Pons (tissue), 1 donor: ENCODE data around the gene ZNF354C.

Source experiments
- DNase-seq: peaks from one replicate; pipeline ENCODE4 v3.0.0-alpha.2; 2016; ENCODE audit warnings: low spot score

The ZNF354C gene

DNA sequence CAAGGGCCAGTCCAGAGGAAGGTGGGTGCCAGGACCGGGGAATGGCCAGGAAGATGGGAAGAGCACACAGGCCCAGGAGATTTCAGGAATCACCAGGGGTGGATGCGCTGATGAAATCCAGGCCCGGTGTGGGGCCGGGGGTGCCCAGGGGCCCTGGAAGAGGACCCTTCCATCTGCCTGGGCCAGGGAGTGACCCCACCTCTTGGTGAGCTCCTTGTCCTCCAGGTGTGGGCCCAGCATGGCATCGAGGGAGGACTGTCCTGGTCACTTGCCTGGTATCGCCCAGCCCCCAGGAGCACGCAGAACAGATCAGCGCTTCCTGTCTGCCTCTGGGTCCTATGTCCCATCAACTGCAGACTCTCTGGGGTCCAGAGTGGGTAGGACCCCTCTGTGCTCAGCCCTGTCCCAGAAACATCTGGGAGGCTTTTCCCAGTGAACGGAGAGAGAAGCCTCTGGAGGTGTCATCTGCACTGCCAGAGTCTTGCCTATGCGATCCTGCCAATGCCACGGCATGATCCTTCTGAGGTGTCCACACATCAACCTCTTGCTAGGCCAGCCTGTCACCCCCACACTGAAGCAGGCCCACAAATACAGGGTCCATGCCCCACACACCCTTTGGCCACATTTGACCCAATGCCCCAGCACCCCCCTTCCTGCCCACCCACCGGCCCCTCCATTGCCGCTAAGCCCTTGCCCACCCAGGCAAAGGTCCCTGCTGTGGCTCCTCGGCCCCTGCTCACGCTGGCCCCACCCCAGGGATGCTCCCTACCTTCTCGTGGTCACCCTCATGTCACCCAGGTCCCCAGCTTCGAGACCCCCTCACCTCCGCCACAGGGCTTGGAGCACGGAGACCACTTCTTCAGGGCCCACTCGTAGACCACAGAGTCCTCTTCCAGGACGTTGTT, 67.2 kb downstream of the ZNF354C start:
- DNase-seq, result no peak

DNA sequence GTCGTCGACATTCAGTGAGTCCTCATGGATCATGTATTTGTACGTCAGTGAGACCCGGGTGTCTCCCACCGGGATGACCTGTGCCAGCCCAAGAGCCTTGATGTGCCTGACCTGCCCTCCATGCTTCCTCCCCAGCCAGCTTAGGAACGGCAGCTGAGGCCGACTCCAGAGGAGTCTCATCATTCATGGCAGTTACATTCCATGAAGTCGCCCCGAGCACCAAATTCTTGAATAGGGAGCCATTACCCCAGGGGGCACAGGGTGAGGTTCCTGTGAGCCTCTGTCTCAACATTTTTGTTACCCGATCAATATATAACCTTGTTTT, 67.8 kb downstream of the ZNF354C start:
- DNase-seq, result no peak

DNA sequence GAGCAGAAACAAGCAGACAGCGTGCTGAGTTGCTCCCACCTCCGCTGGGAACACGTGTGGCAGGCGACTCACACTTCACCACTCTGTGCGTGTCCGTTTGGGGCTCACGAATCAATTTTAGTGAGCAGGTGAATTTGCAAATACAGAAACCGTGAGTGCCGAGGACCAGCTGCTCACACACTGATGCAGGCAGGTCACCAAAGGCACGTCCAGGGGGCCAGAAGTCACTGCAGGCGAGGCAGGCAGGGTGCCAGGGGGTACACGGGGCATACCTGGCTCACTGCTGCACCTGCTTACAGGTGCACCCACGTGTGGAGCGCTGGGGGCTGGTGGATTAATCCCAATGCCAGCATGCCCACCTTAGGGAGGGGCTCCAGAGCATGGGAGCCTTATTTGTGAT, 68.8 kb downstream of the ZNF354C start:
- DNase-seq, result no peak

DNA sequence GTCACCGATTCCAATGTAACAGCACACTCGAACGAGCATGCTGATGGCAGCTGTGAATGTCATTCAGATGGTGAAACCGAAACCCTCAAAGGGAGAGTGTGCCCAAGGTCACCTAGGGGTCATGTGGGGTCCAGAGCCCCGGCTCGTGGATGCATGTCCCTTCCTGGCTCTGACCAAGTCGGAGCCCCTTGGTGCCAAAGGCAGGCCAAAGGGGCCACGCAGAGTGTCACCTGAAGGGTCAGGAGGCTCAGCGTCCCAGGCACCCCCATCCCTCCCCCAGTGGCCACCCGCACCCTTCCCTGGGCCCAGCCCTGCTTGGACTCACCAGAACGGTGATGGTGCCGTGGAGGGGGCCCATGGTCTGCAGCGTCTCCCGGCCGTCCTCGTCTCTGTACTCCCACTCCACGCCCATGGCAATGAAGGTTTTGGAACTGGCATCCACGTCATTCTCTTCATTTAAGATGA, 69.5 kb downstream of the ZNF354C start:
- DNase-seq, result no peak

DNA sequence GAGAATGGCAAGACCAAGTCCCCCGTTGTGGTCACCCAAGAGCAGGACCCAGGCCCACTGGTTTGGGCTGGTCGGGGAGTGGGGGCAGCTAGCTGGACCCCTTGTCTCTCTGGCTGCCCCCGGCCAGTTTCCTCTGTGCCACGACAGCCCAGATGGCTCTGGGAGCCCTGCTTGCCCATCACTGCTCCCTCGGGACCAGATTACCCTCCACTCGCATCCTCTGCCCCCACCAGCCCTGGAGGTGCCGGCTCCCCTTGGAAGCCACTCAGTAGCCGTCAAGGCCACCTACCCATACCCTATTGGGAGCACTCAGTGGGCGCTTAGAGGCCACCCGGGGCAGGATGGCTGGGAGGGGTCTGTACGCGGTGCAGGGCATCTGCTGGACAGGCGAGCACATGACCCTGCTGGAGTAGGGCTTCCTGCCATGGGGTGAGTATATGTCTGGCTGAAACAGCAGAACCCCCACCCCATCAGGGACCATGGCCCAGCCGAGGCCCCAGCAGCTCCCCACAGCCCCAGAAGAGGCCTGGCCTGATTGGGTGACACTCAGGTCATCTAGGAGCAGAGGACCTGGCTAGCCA, 70.0 kb downstream of the ZNF354C start:
- DNase-seq, result no peak

DNA sequence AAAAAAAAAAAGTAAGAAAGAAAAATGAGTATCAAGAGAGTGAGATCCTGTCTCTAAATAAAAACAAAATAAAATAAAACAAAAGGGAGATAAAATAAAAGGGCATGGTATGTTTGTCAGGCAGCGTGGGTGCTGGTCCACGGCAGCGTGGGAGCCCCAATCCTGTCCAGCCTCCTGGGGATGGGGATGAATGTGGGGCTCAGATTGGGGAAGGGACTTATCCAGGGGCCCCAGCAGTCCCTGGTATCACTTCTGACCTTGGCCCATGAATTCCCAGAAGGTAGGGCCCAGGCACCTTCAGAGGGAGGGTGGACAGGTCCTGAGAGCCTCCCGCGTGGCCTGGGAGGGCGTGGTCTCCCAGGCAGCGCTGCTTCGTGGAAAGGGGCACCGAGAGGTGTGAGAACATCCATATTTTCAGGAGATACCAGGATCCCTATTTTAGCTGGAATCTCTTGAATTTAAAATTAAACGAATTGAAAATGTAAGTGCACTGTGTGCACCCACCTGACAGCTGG, 71.2 kb downstream of the ZNF354C start:
- DNase-seq, result no peak

DNA sequence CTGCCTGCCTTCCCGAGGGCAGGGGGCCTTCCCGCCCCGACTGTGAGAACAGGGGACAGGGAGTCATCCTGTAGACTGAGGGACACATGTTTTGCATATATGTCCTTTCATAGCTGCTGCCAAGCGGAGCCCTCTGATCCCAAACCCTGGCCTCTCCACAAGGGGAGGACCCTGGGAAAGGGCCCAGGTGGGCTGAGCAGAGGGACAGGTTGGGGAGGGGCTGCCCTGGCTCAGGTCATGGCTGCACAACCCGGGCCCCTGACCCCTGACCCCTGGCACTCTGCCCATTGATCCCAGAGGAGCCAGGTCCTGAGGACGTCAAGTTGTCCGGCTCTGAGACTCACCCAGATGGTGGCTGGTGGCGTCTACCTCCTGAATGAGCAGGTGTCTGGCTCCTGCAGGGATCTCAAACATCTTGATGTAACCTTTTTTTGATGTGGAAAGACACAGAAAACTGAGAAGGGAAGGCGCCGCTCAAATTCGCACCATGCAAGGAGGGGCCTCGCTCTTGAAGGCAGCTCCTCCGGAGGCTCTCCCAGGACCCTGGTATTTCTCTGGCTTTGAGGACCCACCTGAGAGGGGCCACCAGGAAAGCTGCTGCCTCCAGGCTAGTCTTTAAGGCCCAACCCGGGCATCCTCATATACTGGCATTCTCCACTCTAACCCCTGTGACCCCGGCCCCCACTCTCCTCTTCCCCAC, 71.9 kb downstream of the ZNF354C start:
- DNase-seq, result no peak

DNA sequence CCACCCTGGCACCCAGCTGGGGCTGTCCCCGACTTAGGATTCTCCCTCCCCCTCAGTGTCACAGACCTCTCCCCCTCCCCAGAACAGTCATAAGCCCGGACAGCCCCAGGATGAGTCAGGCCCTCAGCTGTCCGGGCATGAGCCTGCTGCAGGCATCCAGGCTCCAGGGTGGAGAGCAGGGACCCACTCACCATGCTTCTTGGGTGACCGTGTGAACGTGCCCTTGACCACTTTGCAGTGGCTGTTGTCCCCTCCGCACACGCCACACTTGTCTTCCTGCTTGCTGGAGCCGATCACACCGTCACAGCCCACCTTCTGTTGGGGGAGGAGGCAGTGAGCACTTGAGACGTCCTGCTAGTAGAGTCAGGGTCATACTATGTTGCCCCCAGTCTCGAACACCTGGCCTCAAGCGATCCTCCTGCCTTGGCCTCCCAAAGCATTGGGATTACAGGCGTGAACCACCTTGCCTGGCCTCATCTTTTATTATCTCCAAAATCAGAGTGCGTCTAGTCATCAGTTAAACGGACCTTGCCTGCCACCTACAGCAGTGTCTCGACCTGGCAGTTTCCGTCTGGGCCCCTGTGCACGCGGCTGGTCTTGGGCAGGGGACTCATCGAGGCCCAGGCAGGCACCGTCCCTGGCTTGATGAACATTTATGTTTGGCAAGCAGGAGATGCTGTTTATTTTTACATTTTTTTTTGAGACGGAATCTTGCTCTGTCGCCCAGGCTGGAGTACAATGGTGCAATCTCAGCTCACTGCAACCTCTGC, 72.6 kb downstream of the ZNF354C start:
- DNase-seq, result no peak
